K562 (cell line): Measurements from ENCODE around the gene NAPB. TPM values are rescaled to one million over a fixed set of nuclear protein-coding genes. Genes with fewer than 3 reads are reported as not detected.

Experiments
- ATAC-seq: fragments of 200-7000 bp; cut with Tn5 transposase; 3 replicates; pipeline ENCODE4 v1.9.1; 2020; ENCODE audit warnings: moderate library complexity
- BruUV-seq: library from RNA; stranded (reverse); fragments of 400-500 nt; replicated peaks from 2 replicates; lab custom pipeline; 2021; lab: Mats Ljungman, UMichigan
- CTCF ChIA-PET: fragments of 300-600 bp; formaldehyde crosslinking; extraction: SDS; loops from one replicate; lab custom pipeline; 2021; ENCODE audit warnings: low intra/inter-chr PET ratio; lab: Yijun Ruan, JAX
- POLR2A ChIA-PET: fragments of 300-600, 350-650 bp; sonication (Branson Sonifier 250); formaldehyde crosslinking; extraction: SDS; loops from one replicate; lab custom pipeline; 2021; ENCODE audit warnings: antibody characterized with exemption, inconsistent platforms; lab: Yijun Ruan, JAX
- DNase-seq, 4 experiments: peaks; one replicate each; pipeline versions ENCODE4 v3.0.0 to v3.0.0-alpha.2; 2011 to 2018; ENCODE audit warnings: low spot score in 3 of 4, mixed read lengths in 3 of 4; ENCODE audit errors: extremely low read depth in 1 of 4
- FAIRE-seq: peaks from 2 replicates; lab custom pipeline; 2011; peaks lifted over from hg19 to GRCh38; lab: Jason Lieb, UNC
- H2AFZ ChIP-seq: 2 replicates; pipeline ENCODE4 v1.6.0; 2011; ENCODE audit warnings: low read depth, low read length, control low read depth, inconsistent platforms
- H3K27ac ChIP-seq: fragments of 200-600 bp; 3 replicates; pipeline ENCODE4 v1.8.0; 2011; ENCODE audit warnings: low read depth, mild to moderate bottlenecking, control low read depth, inconsistent platforms, low read length, moderate library complexity, mixed read lengths; ENCODE audit errors: extremely low read depth
- H3K27me3 ChIP-seq, 2 experiments: fragments of 300-600 bp in 1 of 2; 2 replicates in 1 of 2; 3 replicates in 1 of 2; pipeline versions ENCODE4 v1.6.0 to v1.8.0; 2011; ENCODE audit warnings: inconsistent platforms in 2 of 2, low read length in 2 of 2, mild to moderate bottlenecking in 1 of 2, mixed read lengths in 1 of 2, moderate library complexity in 1 of 2; ENCODE audit not compliant: control insufficient read depth in 2 of 2, insufficient read depth in 2 of 2
- H3K36me3 ChIP-seq: fragments of 300-600 bp; 3 replicates; pipeline ENCODE4 v1.8.0; 2011; ENCODE audit warnings: mild to moderate bottlenecking, low read length, inconsistent platforms; ENCODE audit not compliant: control insufficient read depth, insufficient read depth
- H3K4me1 ChIP-seq, 2 experiments: fragments of 200-600 bp in 1 of 2; replicated peaks in 1 of 2; 2 replicates in 1 of 2; 3 replicates in 1 of 2; pipeline versions ENCODE4 v1.5.1 to v1.8.0; 2011; ENCODE audit warnings: inconsistent platforms in 2 of 2, low read length in 2 of 2, mild to moderate bottlenecking in 1 of 2, mixed read lengths in 1 of 2, moderate library complexity in 1 of 2; ENCODE audit not compliant: control insufficient read depth in 2 of 2, insufficient read depth in 2 of 2
- H3K4me2 ChIP-seq: 2 replicates; pipeline ENCODE4 v1.6.1; 2011; ENCODE audit warnings: low read length, control low read depth, inconsistent platforms, mixed read lengths; ENCODE audit not compliant: insufficient read depth
- H3K4me3 ChIP-seq: fragments of 200-600 bp; sonication (generic), shearing (Covaris generic); 2 replicates; pipeline ENCODE4 v1.5.1; 2016; ENCODE audit warnings: control low read depth, inconsistent platforms
- H3K79me2 ChIP-seq: fragments of 200-600 bp; 3 replicates; pipeline ENCODE4 v1.8.0; 2011; ENCODE audit warnings: low read length, inconsistent platforms; ENCODE audit not compliant: control insufficient read depth, insufficient read depth
- H3K9ac ChIP-seq, 2 experiments: 2 replicates each; pipeline versions ENCODE4 v1.6.0 to v1.6.1; 2011; ENCODE audit warnings: low read depth in 2 of 2, low read length in 2 of 2, control low read depth in 1 of 2, inconsistent platforms in 1 of 2, mild to moderate bottlenecking in 1 of 2, mixed read lengths in 1 of 2; ENCODE audit not compliant: insufficient read depth in 1 of 2
- H3K9me1 ChIP-seq: one replicate; pipeline ENCODE4 v1.6.0; 2011; ENCODE audit warnings: inconsistent platforms, mild to moderate bottlenecking, low read length, moderate library complexity; ENCODE audit not compliant: control insufficient read depth, insufficient read depth
- H3K9me3 ChIP-seq: replicated peaks from 2 replicates; pipeline ENCODE4 v1.5.1; 2011; ENCODE audit warnings: low read depth, low read length, inconsistent platforms; ENCODE audit not compliant: control insufficient read depth, insufficient read depth
- H4K20me1 ChIP-seq: replicated peaks from 2 replicates; pipeline ENCODE4 v1.6.1; 2011; ENCODE audit warnings: low read length, inconsistent platforms, mixed read lengths; ENCODE audit not compliant: control insufficient read depth, insufficient read depth
- MLLT1 ChIP-seq, 2 experiments: fragments of 450-650 bp; IDR thresholded peaks; 2 replicates each; pipeline ENCODE4 v1.6.1; 2016
- ZNF707 ChIP-seq: fragments of 250-450 bp; sonication (Bioruptor Pico); conservative IDR thresholded peaks from 2 replicates; pipeline ENCODE4 v1.8.0; 2022; ENCODE audit warnings: inconsistent platforms, mild to moderate bottlenecking, moderate library complexity
- WGBS: fragments of 100-300 bp; shearing (Covaris generic); methylation state at CpG from one replicate; pipeline ENCODE4 v1.1.6; 2016; ENCODE audit warnings: low coverage, mixed read lengths; ENCODE audit not compliant: insufficient coverage; ENCODE audit errors: missing lambda C conversion rate; 5-methylcytosine and 5-hydroxymethylcytosine counted together
- in situ Hi-C: fragments of 300-500 bp; cut with MboI; formaldehyde crosslinking; loops from 4 replicates; pipeline ENCODE4 v1.15.0; 2018; ENCODE audit warnings: inconsistent platforms, mixed read lengths
- intact Hi-C: fragments of 100-400 bp; cut with micrococcal nuclease; formaldehyde crosslinking; loops from 2 replicates; pipeline ENCODE4 v1.14.2; 2022
- polyA plus RNA-seq, 8 experiments: library from polyadenylated mRNA; depleted of rRNA in 4 of 8; stranded (reverse) in 5 of 8; unstranded in 3 of 8; fragments of >200 nt; fragmentation: Nextera tagmentation in 2 of 8; fragmentation: Illumina TruSeq in 1 of 8; extraction: Ambion mirVana in 2 of 8; extraction: Trizol in 1 of 8; gene quantifications; 2 replicates each; pipeline versions ENCODE4 v1.2.1 to v1.2.3, GENCODE V29; 2011 to 2014; ENCODE audit warnings: inconsistent platforms in 1 of 8, missing spikeins in 1 of 8
- total RNA-seq, 7 experiments: library from RNA; depleted of rRNA in 6 of 7; stranded (reverse); fragments of >200 nt in 6 of 7; fragmentation: Illumina TruSeq in 2 of 7; extraction: Trizol in 2 of 7; gene quantifications; 2 replicates each; pipeline versions ENCODE4 v1.2.1 to v1.2.3, GENCODE V29; 2011 to 2021; ENCODE audit warnings: low replicate concordance in 1 of 7

The NAPB gene
- total and polyA plus RNA-seq, 9 of the 15 experiments (the other 6 are each of a cell fraction or from before 2014, with no cell fraction given) = 1.4 to 7.7 (median 5.2) TPM

DNA sequence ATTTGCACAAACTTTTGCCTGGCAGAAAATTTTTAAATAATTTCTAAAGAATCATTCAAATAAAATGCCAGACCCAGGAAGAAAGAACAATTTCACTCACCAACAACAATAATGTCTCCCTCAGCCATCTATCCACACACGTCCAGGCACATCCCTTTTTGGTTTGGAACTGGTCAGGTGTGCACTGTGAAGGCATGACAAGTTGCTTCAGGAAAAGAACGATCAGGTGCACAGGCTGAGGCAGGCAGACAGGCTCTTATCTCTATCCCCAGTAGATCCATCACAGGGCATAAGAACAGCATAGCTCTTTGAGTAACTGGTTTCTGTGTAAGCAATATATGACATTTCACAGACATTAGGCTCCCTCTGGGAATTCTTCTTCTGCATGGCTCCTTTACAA lies 88.8 kb downstream of the NAPB start:
- DNase-seq (no peak), ATAC-seq (peak; percentile 37; the same call in 1 of the 3 replicates), FAIRE-seq (no peak)
- TF ChIP-seq ZNF707 = no peak
- TF ChIP-seq MLLT1 (IDR thresholded peaks at IDR 0.05) = peak in 1 of 2 experiments; percentile 68; a peak in 2 of 4 replicates
- Histone ChIP-seq H3K4me1 (peaks cover 0 to 14% of the 10 kb centered on the region in 2 experiments; a peak in 3 of 5 replicates), H4K20me1 (no peaks in the 10 kb centered on the region), H3K4me3 (no peak overlapping the region), H3K27me3 (peaks cover 0 to 8% of the 10 kb centered on the region in 2 experiments; a peak in 2 of 5 replicates), H3K9me3 (no peaks in the 10 kb centered on the region), H3K9me1 (no peaks in the 10 kb centered on the region), H3K9ac (no peak overlapping the region), H3K27ac (no peak overlapping the region), H3K36me3 (no peaks in the 10 kb centered on the region), H3K4me2 (no peak overlapping the region), H2AFZ (no peak overlapping the region), H3K79me2 (no peaks in the 10 kb centered on the region)
- in situ Hi-C loops (loop anchor here (5.0 kb wide), 1 partner anchor 640 kb away; no protein-coding TSS in a partner anchor), intact Hi-C loops (no loop called here)
- WGBS = 25% methylated on average over 1 of the region's 2 CpGs
- BruUV-seq = no TSS peak
- ChIA-PET POLR2A (interaction anchor here (1.0 kb wide), 2 partner anchors 9 to 14 kb away, joined by 3 read pairs; no protein-coding TSS in a partner anchor), CTCF (no interaction called here)
